ENCODE results near the gene TRIM26.

Gene TRIM26

GRCh38 chr6:30135757-30136156 lies 77.4 kb downstream of the TRIM26 start, which contains the start of gene TRIM40:
Gene TRIM40 (plus strand): TSS chr6:30136140. CDS start chr6:30137037, 897 bp downstream.
- no peak for TF ChIP-seq Cebpa-rat (IDR thresholded peaks at IDR 0.05)
- no peaks in the 10 kb centered on the region for H3K27me3 ChIP-seq
- no peaks in the 10 kb centered on the region for H3K9me3 ChIP-seq (replicated peaks in 1 of 11)
- H3K36me3 ChIP-seq: no peaks in the 10 kb centered on the region
- peaks cover 9 to 30% (median 20%) of the 10 kb centered on the region in 10 experiments; a peak in 19 of 20 replicates for H3K4me1 ChIP-seq
- H4K20me1 ChIP-seq: no peaks in the 10 kb centered on the region
- H3K27ac ChIP-seq: no peak within 1 kb of the TSS
- H3K4me2 ChIP-seq: peak within 1 kb of the TSS; percentile 25 to 84 (median 69); a peak in 20 of 22 replicates
- H3K9ac ChIP-seq: peak within 1 kb of the TSS in 1 of 11 experiments; percentile 17; a peak in 1 of 22 replicates
- H3K4me3 ChIP-seq: no peak within 1 kb of the TSS

GRCh38 chr6:30135147-30135546 lies 78.1 kb downstream of the TRIM26 start:
- H3K9ac ChIP-seq: no peak overlapping the region
- H3K4me2 ChIP-seq: peak overlapping the region in 3 of 11 experiments; percentile 64 to 73 (median 69); a peak in 1 of 22 replicates
- H3K27ac ChIP-seq: no peak overlapping the region
- TF ChIP-seq Cebpa-rat (IDR thresholded peaks at IDR 0.05): no peak
- H4K20me1 ChIP-seq: no peaks in the 10 kb centered on the region
- H3K4me1 ChIP-seq: peaks cover 12 to 37% (median 26%) of the 10 kb centered on the region in 10 experiments; a peak in 19 of 20 replicates
- no peaks in the 10 kb centered on the region for H3K36me3 ChIP-seq
- no peaks in the 10 kb centered on the region for H3K9me3 ChIP-seq (replicated peaks in 1 of 11)
- no peak overlapping the region for H3K4me3 ChIP-seq
- peaks cover 0 to 6% (median 0%) of the 10 kb centered on the region in 11 experiments; a peak in 3 of 22 replicates for H3K27me3 ChIP-seq
